ENCODE data around the gene MAPK8. TPM values are rescaled to one million over a fixed set of nuclear protein-coding genes. Genes with fewer than 3 reads are reported as not detected.

MAPK8 gene
- total RNA-seq, 1 donor from 2014 or later, result 47.4 TPM

GRCh38 chr10:48336978-48337599, 30.6 kb downstream of the MAPK8 start:
- Histone ChIP-seq H2AFZ (ENCODE audit: low read depth, low read length) (no peak overlapping the region), H3K9ac (ENCODE audit: low read length) (no peak overlapping the region), H3K4me2 (ENCODE audit: low read length) (no peak overlapping the region), H3K79me2 (ENCODE audit: insufficient read depth, low read length) (peaks cover 69% of the 10 kb centered on the region), H4K20me1 (ENCODE audit: insufficient read depth, low read length) (peaks cover 62% of the 10 kb centered on the region), H3K4me3 (ENCODE audit: insufficient read depth, low read depth, low read length) (no peak overlapping the region), H3K9me3 (ENCODE audit: insufficient read depth, low read depth, low read length) (no peaks in the 10 kb centered on the region), H3K27ac (ENCODE audit: low read depth, low read length) (no peak overlapping the region), H3K4me1 (ENCODE audit: insufficient read depth, low read length) (no peaks in the 10 kb centered on the region), H3K36me3 (ENCODE audit: insufficient read depth, low read length) (no peaks in the 10 kb centered on the region), H3K27me3 (ENCODE audit: insufficient read depth, low read length) (no peaks in the 10 kb centered on the region)
- Mint-ChIP-seq H3K27me3 (ENCODE audit: low read depth, unreplicated experiment) (no peaks in the 10 kb centered on the region), H3K27ac (ENCODE audit: unreplicated experiment) (no peak overlapping the region), H3K36me3 (ENCODE audit: low read depth, unreplicated experiment) (peaks cover 16% of the 10 kb centered on the region), H3K4me3 (ENCODE audit: unreplicated experiment) (no peak overlapping the region), H3K4me1 (ENCODE audit: low read depth, unreplicated experiment) (peaks cover 8% of the 10 kb centered on the region), H3K9me3 (ENCODE audit: unreplicated experiment) (peaks cover 8% of the 10 kb centered on the region)
- TF ChIP-seq EZH2 (IDR thresholded peaks at IDR 0.05; ENCODE audit: insufficient read depth, low read length), result no peak
- TF ChIP-seq, protein P1, sequence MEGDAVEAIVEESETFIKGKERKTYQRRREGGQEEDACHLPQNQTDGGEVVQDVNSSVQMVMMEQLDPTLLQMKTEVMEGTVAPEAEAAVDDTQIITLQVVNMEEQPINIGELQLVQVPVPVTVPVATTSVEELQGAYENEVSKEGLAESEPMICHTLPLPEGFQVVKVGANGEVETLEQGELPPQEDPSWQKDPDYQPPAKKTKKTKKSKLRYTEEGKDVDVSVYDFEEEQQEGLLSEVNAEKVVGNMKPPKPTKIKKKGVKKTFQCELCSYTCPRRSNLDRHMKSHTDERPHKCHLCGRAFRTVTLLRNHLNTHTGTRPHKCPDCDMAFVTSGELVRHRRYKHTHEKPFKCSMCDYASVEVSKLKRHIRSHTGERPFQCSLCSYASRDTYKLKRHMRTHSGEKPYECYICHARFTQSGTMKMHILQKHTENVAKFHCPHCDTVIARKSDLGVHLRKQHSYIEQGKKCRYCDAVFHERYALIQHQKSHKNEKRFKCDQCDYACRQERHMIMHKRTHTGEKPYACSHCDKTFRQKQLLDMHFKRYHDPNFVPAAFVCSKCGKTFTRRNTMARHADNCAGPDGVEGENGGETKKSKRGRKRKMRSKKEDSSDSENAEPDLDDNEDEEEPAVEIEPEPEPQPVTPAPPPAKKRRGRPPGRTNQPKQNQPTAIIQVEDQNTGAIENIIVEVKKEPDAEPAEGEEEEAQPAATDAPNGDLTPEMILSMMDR (IDR thresholded peaks at IDR 0.05; ENCODE audit: insufficient read depth, low read depth, low read length), result no peak
- no peak for DNase-seq (ENCODE audit: low read depth)
- FAIRE-seq, result no peak

DNA sequence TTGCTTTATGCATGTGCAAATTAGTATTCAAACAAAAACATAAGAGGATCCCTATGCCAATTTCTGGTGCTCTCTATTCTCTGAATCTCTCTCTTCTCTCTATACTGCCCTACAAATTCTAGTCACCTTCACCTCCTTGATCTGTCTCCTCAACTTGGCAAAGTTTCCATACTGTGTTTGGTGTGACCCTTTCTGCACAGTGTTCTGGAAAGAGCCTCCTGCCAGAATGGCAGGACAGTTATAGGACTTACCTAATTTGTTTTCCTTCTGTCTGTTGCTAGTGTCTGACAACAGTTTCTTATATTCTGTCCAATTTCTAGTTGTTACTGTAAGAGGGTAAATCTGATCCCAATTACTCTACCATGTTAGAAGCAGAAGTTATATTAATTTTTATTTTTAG, 34.3 kb downstream of the MAPK8 start:
- Histone ChIP-seq H3K79me2 (ENCODE audit: insufficient read depth, low read length) (peaks cover 67% of the 10 kb centered on the region), H3K9me3 (ENCODE audit: insufficient read depth, low read depth, low read length) (no peaks in the 10 kb centered on the region), H4K20me1 (ENCODE audit: insufficient read depth, low read length) (peaks cover 66% of the 10 kb centered on the region), H3K27me3 (ENCODE audit: insufficient read depth, low read length) (no peaks in the 10 kb centered on the region), H2AFZ (ENCODE audit: low read depth, low read length) (no peak overlapping the region), H3K4me3 (ENCODE audit: insufficient read depth, low read depth, low read length) (no peak overlapping the region), H3K4me1 (ENCODE audit: insufficient read depth, low read length) (no peaks in the 10 kb centered on the region), H3K9ac (ENCODE audit: low read length) (no peak overlapping the region), H3K4me2 (ENCODE audit: low read length) (no peak overlapping the region), H3K36me3 (ENCODE audit: insufficient read depth, low read length) (no peaks in the 10 kb centered on the region), H3K27ac (ENCODE audit: low read depth, low read length) (no peak overlapping the region)
- Mint-ChIP-seq H3K9me3 (ENCODE audit: unreplicated experiment) (peaks cover 2% of the 10 kb centered on the region), H3K27ac (ENCODE audit: unreplicated experiment) (no peak overlapping the region), H3K27me3 (ENCODE audit: low read depth, unreplicated experiment) (no peaks in the 10 kb centered on the region), H3K36me3 (ENCODE audit: low read depth, unreplicated experiment) (peaks cover 3% of the 10 kb centered on the region), H3K4me3 (ENCODE audit: unreplicated experiment) (no peak overlapping the region), H3K4me1 (ENCODE audit: low read depth, unreplicated experiment) (peaks cover 10% of the 10 kb centered on the region)
- TF ChIP-seq EZH2 (IDR thresholded peaks at IDR 0.05; ENCODE audit: insufficient read depth, low read length), result no peak
- TF ChIP-seq, protein P1 (IDR thresholded peaks at IDR 0.05; ENCODE audit: insufficient read depth, low read depth, low read length), result no peak
- FAIRE-seq (no peak), DNase-seq (ENCODE audit: low read depth) (no peak)

DNA sequence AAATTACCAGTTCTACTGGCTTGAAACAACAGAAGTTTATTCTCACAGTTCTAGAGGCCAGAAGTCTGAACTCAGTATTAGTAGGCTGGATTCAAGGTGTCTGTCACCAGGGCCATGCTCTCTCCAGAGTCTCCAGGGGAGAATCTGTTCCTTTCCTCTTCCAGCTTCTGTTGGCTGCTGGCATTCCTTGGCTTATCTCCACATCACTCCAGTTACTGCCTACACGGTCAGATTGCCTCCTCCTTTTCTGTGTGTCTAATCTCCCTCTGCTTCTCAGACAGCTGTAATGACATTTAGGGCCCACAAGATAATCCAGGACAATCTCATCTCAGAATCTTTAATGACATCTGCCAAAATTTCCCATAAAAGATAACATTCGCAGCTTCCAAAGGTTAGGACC, 36.6 kb downstream of the MAPK8 start:
- TF ChIP-seq, protein P1 (IDR thresholded peaks at IDR 0.05; ENCODE audit: insufficient read depth, low read depth, low read length), result no peak
- TF ChIP-seq EZH2 (IDR thresholded peaks at IDR 0.05; ENCODE audit: insufficient read depth, low read length), result no peak
- H3K4me3 Mint-ChIP-seq (ENCODE audit: unreplicated experiment), result no peak overlapping the region
- Histone ChIP-seq H3K4me2 (ENCODE audit: low read length) (no peak overlapping the region), H3K27ac (ENCODE audit: low read depth, low read length) (no peak overlapping the region), H3K9me3 (ENCODE audit: insufficient read depth, low read depth, low read length) (no peaks in the 10 kb centered on the region), H3K4me1 (ENCODE audit: insufficient read depth, low read length) (no peaks in the 10 kb centered on the region), H3K79me2 (ENCODE audit: insufficient read depth, low read length) (peaks cover 74% of the 10 kb centered on the region), H3K36me3 (ENCODE audit: insufficient read depth, low read length) (no peaks in the 10 kb centered on the region), H3K4me3 (ENCODE audit: insufficient read depth, low read depth, low read length) (no peak overlapping the region), H3K9ac (ENCODE audit: low read length) (no peak overlapping the region), H4K20me1 (ENCODE audit: insufficient read depth, low read length) (peaks cover 62% of the 10 kb centered on the region), H2AFZ (ENCODE audit: low read depth, low read length) (no peak overlapping the region), H3K27me3 (ENCODE audit: insufficient read depth, low read length) (no peaks in the 10 kb centered on the region)
- H3K27me3 Mint-ChIP-seq (ENCODE audit: low read depth, unreplicated experiment), result no peaks in the 10 kb centered on the region
- FAIRE-seq (no peak), DNase-seq (ENCODE audit: low read depth) (no peak)
- H3K27ac Mint-ChIP-seq (ENCODE audit: unreplicated experiment), result no peak overlapping the region
- H3K4me1 Mint-ChIP-seq (ENCODE audit: low read depth, unreplicated experiment), result peaks cover 10% of the 10 kb centered on the region
- H3K36me3 Mint-ChIP-seq (ENCODE audit: low read depth, unreplicated experiment), result peaks cover 14% of the 10 kb centered on the region
- H3K9me3 Mint-ChIP-seq (ENCODE audit: unreplicated experiment), result peaks cover 7% of the 10 kb centered on the region
